Loucy (cell line): ENCODE data around the gene ITSN1.

Source experiments
- H2AFZ ChIP-seq: fragments of 200-600 bp; sonication (generic); 2 replicates; pipeline ENCODE4 v1.6.0; 2016; ENCODE audit warnings: antibody characterized with exemption, mild to moderate bottlenecking, low read length, moderate library complexity
- H3F3A ChIP-seq: fragments of 200-600 bp; 2 replicates; pipeline ENCODE4 v1.6.0; 2016; ENCODE audit warnings: antibody characterized with exemption, low read depth, mild to moderate bottlenecking
- H3K27me3 ChIP-seq: fragments of 200-600 bp; sonication (generic); 2 replicates; pipeline ENCODE4 v1.6.1; 2014; ENCODE audit warnings: low read length, mild to moderate bottlenecking; ENCODE audit not compliant: insufficient read depth, poor library complexity, severe bottlenecking
- H3K36me3 ChIP-seq: fragments of 200-600 bp; sonication (generic); 2 replicates; pipeline ENCODE4 v1.6.1; 2016; ENCODE audit warnings: low read length; ENCODE audit not compliant: insufficient read depth
- H3K4me1 ChIP-seq: fragments of 200-600 bp; sonication (generic); 2 replicates; pipeline ENCODE4 v1.5.1; 2014; ENCODE audit warnings: low read length, mild to moderate bottlenecking; ENCODE audit not compliant: insufficient read depth, poor library complexity, severe bottlenecking
- H3K4me2 ChIP-seq: fragments of 200-600 bp; sonication (generic); 2 replicates; pipeline ENCODE4 v1.6.0; 2014; ENCODE audit warnings: antibody characterized with exemption, low read length, low read depth, mild to moderate bottlenecking; ENCODE audit not compliant: poor library complexity, severe bottlenecking
- H3K4me3 ChIP-seq: fragments of 200-600 bp; sonication (generic); 2 replicates; pipeline ENCODE4 v1.5.1; 2014; ENCODE audit warnings: low read length, mild to moderate bottlenecking, mixed read lengths; ENCODE audit not compliant: poor library complexity, severe bottlenecking
- H3K79me2 ChIP-seq: fragments of 200-600 bp; sonication (generic); 2 replicates; pipeline ENCODE4 v1.6.1; 2014; ENCODE audit warnings: low read length; ENCODE audit not compliant: insufficient read depth
- H3K9ac ChIP-seq: fragments of 200-600 bp; sonication (generic); 2 replicates; pipeline ENCODE4 v1.6.0; 2014; ENCODE audit warnings: mild to moderate bottlenecking, low read depth, low read length, moderate library complexity; ENCODE audit not compliant: poor library complexity, severe bottlenecking
- H3K9me2 ChIP-seq: fragments of 200-600 bp; sonication (generic); replicated peaks from 2 replicates; pipeline ENCODE4 v1.6.1; 2016; ENCODE audit warnings: low read depth, low read length, mixed read lengths
- H3K9me3 ChIP-seq: fragments of 200-600 bp; sonication (generic); 2 replicates; pipeline ENCODE4 v1.6.1; 2014; ENCODE audit warnings: mild to moderate bottlenecking, antibody characterized with exemption, low read length, low read depth; ENCODE audit not compliant: insufficient read depth
- H4K20me1 ChIP-seq: fragments of 200-600 bp; sonication (generic); 2 replicates; pipeline ENCODE4 v1.6.0; 2014; ENCODE audit warnings: antibody characterized with exemption, low read length, mild to moderate bottlenecking; ENCODE audit not compliant: insufficient read depth, poor library complexity, severe bottlenecking
- EZH2phosphoT487 ChIP-seq: fragments of 200-600 bp; IDR thresholded peaks from 2 replicates; pipeline ENCODE4 v1.6.1; 2018; ENCODE audit warnings: antibody characterized with exemption, mild to moderate bottlenecking, moderate library complexity, borderline replicate concordance
- TF ChIP-seq, protein P1 (sequence below): fragments of 200-600 bp; sonication (generic); conservative IDR thresholded peaks from 2 replicates; pipeline ENCODE4 v1.5.1; 2014; ENCODE audit warnings: mild to moderate bottlenecking, antibody characterized with exemption, low read length

ITSN1 gene

DNA sequence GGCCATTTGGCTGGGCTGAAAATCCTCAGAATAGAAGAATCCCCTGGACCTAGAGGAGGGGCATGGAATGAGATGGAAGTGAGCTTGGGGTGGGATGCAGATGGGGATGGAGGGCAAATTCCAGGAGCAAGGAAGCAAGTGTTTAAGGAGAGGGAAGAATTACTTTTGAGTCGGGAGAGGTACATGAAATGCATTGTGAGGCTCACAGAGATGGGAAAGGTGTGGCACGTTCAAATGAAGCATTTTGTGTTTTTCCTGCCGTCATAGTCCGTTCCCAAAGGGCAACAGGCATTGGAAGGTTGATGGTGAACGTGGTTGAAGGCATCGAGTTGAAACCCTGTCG, 242.8 kb downstream of the ITSN1 start:
- TF ChIP-seq, protein P1, sequence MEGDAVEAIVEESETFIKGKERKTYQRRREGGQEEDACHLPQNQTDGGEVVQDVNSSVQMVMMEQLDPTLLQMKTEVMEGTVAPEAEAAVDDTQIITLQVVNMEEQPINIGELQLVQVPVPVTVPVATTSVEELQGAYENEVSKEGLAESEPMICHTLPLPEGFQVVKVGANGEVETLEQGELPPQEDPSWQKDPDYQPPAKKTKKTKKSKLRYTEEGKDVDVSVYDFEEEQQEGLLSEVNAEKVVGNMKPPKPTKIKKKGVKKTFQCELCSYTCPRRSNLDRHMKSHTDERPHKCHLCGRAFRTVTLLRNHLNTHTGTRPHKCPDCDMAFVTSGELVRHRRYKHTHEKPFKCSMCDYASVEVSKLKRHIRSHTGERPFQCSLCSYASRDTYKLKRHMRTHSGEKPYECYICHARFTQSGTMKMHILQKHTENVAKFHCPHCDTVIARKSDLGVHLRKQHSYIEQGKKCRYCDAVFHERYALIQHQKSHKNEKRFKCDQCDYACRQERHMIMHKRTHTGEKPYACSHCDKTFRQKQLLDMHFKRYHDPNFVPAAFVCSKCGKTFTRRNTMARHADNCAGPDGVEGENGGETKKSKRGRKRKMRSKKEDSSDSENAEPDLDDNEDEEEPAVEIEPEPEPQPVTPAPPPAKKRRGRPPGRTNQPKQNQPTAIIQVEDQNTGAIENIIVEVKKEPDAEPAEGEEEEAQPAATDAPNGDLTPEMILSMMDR: no peak
- TF ChIP-seq EZH2phosphoT487: no peak
- Histone ChIP-seq H4K20me1 (no peaks in the 10 kb centered on the region), H3K9ac (no peak overlapping the region), H3K4me1 (no peaks in the 10 kb centered on the region), H2AFZ (no peak overlapping the region), H3K27me3 (no peaks in the 10 kb centered on the region), H3K36me3 (no peaks in the 10 kb centered on the region), H3K79me2 (no peaks in the 10 kb centered on the region), H3F3A (no peaks in the 10 kb centered on the region), H3K9me2 (no peaks in the 10 kb centered on the region), H3K9me3 (no peaks in the 10 kb centered on the region), H3K4me2 (no peak overlapping the region), H3K4me3 (no peak overlapping the region)

DNA sequence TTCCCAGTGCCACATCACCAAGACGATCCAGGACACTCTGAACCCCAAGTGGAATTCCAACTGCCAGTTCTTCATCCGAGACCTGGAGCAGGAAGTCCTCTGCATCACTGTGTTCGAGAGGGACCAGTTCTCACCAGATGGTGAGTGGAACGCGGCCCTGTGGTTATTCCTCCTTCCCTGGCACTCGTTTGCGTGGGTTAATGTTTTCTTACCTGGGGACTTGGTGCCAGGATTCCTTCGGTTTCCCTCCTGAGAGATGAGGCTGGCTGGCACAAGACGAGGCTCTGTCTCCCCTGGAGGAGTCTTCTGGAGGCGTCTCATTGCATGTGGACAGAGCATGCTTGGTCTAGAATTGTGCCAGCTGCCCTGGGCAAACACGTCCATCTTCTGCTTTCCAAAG, 244.0 kb downstream of the ITSN1 start:
- TF ChIP-seq, protein P1: no peak
- no peak for TF ChIP-seq EZH2phosphoT487
- no peaks in the 10 kb centered on the region for H3K27me3 ChIP-seq

DNA sequence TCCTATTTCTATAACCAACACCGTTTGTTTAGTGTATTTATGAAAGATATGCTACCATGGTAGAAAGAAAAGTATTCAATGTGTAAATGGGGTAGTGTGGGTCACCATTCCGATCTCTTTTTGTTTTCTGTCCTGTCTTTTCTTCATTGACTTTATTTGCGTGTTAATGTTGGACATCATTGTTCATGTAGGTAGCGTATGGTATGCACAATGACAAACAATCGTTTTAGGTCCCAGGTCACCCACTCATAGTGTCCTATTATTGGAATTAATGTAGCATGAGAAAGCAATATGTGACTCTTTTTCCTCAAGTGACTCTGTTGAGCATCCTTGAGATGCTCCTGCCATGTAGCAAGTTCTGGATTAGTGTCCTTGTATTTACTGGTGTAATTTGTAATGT, 247.9 kb downstream of the ITSN1 start:
- no peak overlapping the region for H3K4me3 ChIP-seq
- no peaks in the 10 kb centered on the region for H3K27me3 ChIP-seq
- no peak overlapping the region for H2AFZ ChIP-seq
- no peak overlapping the region for H3K4me2 ChIP-seq
- no peaks in the 10 kb centered on the region for H3K9me3 ChIP-seq
- no peaks in the 10 kb centered on the region for H4K20me1 ChIP-seq
- no peaks in the 10 kb centered on the region for H3K36me3 ChIP-seq
- no peaks in the 10 kb centered on the region for H3F3A ChIP-seq
- H3K79me2 ChIP-seq: no peaks in the 10 kb centered on the region
- no peak overlapping the region for H3K9ac ChIP-seq
- no peaks in the 10 kb centered on the region for H3K9me2 ChIP-seq
- TF ChIP-seq EZH2phosphoT487: no peak
- TF ChIP-seq, protein P1: no peak
- peaks cover 8% of the 10 kb centered on the region for H3K4me1 ChIP-seq

More for the DNA sequence above, 244.0 kb downstream of the ITSN1 start:
- Histone ChIP-seq H3K9ac (no peak overlapping the region), H3K4me3 (no peak overlapping the region), H3K36me3 (no peaks in the 10 kb centered on the region), H2AFZ (no peak overlapping the region), H3K9me3 (no peaks in the 10 kb centered on the region), H3F3A (no peaks in the 10 kb centered on the region), H3K4me1 (no peaks in the 10 kb centered on the region), H3K4me2 (no peak overlapping the region), H3K9me2 (no peaks in the 10 kb centered on the region), H3K79me2 (no peaks in the 10 kb centered on the region), H4K20me1 (no peaks in the 10 kb centered on the region)
